MCF 10A (cell line): ENCODE results near the gene CD320. TPM values are rescaled to one million over a fixed set of nuclear protein-coding genes. Genes with fewer than 3 reads are reported as not detected.

Source experiments
- BruUV-seq: library from RNA; stranded (reverse); fragments of 400-500 nt; replicated peaks from 2 replicates; lab custom pipeline; 2021; lab: Mats Ljungman, UMichigan
- CTCF ChIA-PET: fragments of 300-600 bp; sonication (Branson Sonifier 250); formaldehyde crosslinking; extraction: SDS; loops from one replicate; lab custom pipeline; 2021; ENCODE audit warnings: antibody characterized with exemption, inconsistent platforms; lab: Yijun Ruan, JAX
- POLR2A ChIA-PET: fragments of 300-600, 350-650 bp; sonication (Branson Sonifier 250); formaldehyde crosslinking; extraction: SDS; loops from one replicate; lab custom pipeline; 2020; ENCODE audit warnings: antibody characterized with exemption, inconsistent platforms; lab: Yijun Ruan, JAX
- DNase-seq: peaks from one replicate; pipeline ENCODE4 v3.0.0-alpha.2; 2018; ENCODE audit not compliant: unreplicated experiment
- H3K27ac Mint-ChIP-seq: one replicate; pipeline ENCODE4 v1.8.0; 2022; ENCODE audit warnings: mild to moderate bottlenecking, low read depth, mixed read lengths; ENCODE audit not compliant: unreplicated experiment
- H3K27me3 Mint-ChIP-seq: one replicate; pipeline ENCODE4 v1.8.0; 2022; ENCODE audit warnings: mixed read lengths; ENCODE audit not compliant: insufficient read depth, unreplicated experiment
- H3K36me3 Mint-ChIP-seq: one replicate; pipeline ENCODE4 v1.8.0; 2022; ENCODE audit warnings: mild to moderate bottlenecking, moderate library complexity, mixed read lengths; ENCODE audit not compliant: insufficient read depth, unreplicated experiment
- H3K4me1 Mint-ChIP-seq: one replicate; pipeline ENCODE4 v1.8.0; 2022; ENCODE audit warnings: mixed read lengths; ENCODE audit not compliant: insufficient read depth, unreplicated experiment
- H3K4me3 Mint-ChIP-seq: one replicate; pipeline ENCODE4 v1.8.0; 2022; ENCODE audit warnings: mild to moderate bottlenecking, moderate library complexity, mixed read lengths; ENCODE audit not compliant: unreplicated experiment
- H3K9me3 Mint-ChIP-seq: one replicate; pipeline ENCODE4 v1.8.0; 2022; ENCODE audit warnings: mixed read lengths; ENCODE audit not compliant: unreplicated experiment
- intact Hi-C: fragments of 100-400 bp; cut with micrococcal nuclease; formaldehyde crosslinking; loops from 2 replicates; pipeline ENCODE4 v1.14.1; 2022
- total RNA-seq: library from RNA; stranded (reverse); gene quantifications from 2 replicates; pipeline ENCODE4 v1.2.3, GENCODE V29; 2022
- TF ChIP-seq, protein P1 (sequence below): fragments of 200-600 bp; IDR thresholded peaks from one replicate; pipeline ENCODE4 v1.8.0; 2022; ENCODE audit warnings: antibody characterized with exemption, mild to moderate bottlenecking; ENCODE audit not compliant: unreplicated experiment

The CD320 gene
- total RNA-seq, 1 experiment from 2014 or later = 68.8 TPM

DNA sequence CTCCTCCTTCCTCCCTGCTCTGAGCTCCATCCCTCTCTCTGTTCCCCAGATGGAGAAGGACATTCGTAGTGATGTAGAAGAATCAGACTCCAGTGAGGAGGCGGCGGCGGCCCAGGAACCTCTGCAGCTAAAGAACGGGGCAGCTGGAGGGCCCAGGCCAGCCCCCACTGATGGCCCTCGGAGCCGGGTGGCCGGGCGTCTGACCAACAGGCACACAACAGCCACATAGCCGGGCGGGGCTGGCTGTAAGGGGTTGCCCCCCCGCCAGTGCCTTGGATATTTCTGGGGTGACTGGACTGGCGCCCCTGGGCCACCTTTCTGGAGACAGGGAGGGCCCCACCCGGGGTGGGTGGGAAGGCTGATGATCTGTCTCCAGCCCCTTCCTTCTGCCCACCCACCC is 46.3 kb downstream of the CD320 start:
- no peak overlapping the region for H3K4me3 Mint-ChIP-seq
- POLR2A ChIA-PET = no interaction called here
- intact Hi-C loops = loop anchor here (10.0 kb wide), 1 partner anchor 813 kb away; no protein-coding TSS in a partner anchor
- H3K9me3 Mint-ChIP-seq = no peaks in the 10 kb centered on the region
- TF ChIP-seq, protein P1, sequence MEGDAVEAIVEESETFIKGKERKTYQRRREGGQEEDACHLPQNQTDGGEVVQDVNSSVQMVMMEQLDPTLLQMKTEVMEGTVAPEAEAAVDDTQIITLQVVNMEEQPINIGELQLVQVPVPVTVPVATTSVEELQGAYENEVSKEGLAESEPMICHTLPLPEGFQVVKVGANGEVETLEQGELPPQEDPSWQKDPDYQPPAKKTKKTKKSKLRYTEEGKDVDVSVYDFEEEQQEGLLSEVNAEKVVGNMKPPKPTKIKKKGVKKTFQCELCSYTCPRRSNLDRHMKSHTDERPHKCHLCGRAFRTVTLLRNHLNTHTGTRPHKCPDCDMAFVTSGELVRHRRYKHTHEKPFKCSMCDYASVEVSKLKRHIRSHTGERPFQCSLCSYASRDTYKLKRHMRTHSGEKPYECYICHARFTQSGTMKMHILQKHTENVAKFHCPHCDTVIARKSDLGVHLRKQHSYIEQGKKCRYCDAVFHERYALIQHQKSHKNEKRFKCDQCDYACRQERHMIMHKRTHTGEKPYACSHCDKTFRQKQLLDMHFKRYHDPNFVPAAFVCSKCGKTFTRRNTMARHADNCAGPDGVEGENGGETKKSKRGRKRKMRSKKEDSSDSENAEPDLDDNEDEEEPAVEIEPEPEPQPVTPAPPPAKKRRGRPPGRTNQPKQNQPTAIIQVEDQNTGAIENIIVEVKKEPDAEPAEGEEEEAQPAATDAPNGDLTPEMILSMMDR = no peak
- CTCF ChIA-PET = interaction anchor here (0.6 to 0.9 kb wide), 2 partner anchors 8 to 10 kb away, joined by 3 to 4 read pairs; no protein-coding TSS in a partner anchor
- H3K4me1 Mint-ChIP-seq = no peaks in the 10 kb centered on the region
- no TSS peak for BruUV-seq
- no peak for DNase-seq
- no peak overlapping the region for H3K27ac Mint-ChIP-seq
- H3K27me3 Mint-ChIP-seq = no peaks in the 10 kb centered on the region
- no peaks in the 10 kb centered on the region for H3K36me3 Mint-ChIP-seq

DNA sequence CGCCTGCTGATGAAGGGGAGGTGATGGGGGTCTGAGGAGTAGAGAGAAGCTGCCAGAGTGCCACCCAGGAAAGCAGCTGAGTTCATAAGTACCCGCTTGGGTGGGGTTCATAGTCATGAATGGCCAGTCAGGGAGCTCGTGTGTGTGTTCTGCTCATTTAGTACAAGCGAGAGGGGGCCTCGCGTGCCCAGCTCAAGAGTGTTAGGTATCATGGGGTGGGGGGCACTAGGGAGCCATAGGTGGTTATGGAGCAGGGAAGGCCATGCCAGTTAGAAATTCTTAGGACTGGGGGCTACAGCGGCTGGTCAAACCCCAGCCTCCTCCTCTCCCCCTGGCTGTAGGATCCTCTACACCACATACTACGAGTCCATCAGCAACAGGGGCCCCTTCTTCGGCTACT is 46.8 kb downstream of the CD320 start:
- POLR2A ChIA-PET = no interaction called here
- CTCF ChIA-PET = interaction anchor here (0.7 to 0.9 kb wide), 3 partner anchors 10 to 322 kb away, joined by 3 to 4 read pairs (median 3); no protein-coding TSS in a partner anchor
- H3K9me3 Mint-ChIP-seq = no peaks in the 10 kb centered on the region
- no peak overlapping the region for H3K4me3 Mint-ChIP-seq
- TF ChIP-seq, protein P1 = no peak
- H3K27me3 Mint-ChIP-seq = no peaks in the 10 kb centered on the region
- no peak for DNase-seq
- BruUV-seq = no TSS peak
- intact Hi-C loops = loop anchor here (10.0 kb wide), 1 partner anchor 813 kb away; no protein-coding TSS in a partner anchor
- H3K4me1 Mint-ChIP-seq = no peaks in the 10 kb centered on the region
- H3K36me3 Mint-ChIP-seq = no peaks in the 10 kb centered on the region
- no peak overlapping the region for H3K27ac Mint-ChIP-seq

DNA sequence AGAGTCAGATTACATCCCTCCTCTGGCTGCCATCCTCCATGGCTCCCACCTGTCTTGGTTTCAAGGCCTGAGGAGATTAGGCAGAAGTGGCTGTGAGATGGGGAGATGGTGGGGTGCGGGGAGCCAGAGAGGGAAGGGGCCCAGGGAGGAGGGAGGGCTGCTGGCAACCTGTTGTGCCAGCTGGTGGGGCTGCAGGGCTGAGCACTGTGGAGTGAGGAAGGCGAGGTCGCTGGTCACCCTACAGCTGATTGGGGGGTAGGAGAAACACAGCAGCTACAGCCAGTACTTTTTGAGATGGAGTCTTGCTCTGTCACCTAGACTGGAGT is 48.3 kb downstream of the CD320 start:
- TF ChIP-seq, protein P1 = no peak
- no peaks in the 10 kb centered on the region for H3K27me3 Mint-ChIP-seq
- no peaks in the 10 kb centered on the region for H3K36me3 Mint-ChIP-seq
- CTCF ChIA-PET = interaction anchor here (0.6 to 1.5 kb wide), 3 partner anchors 10 to 316 kb away, joined by 3 to 7 read pairs (median 6); no protein-coding TSS in a partner anchor
- H3K4me3 Mint-ChIP-seq = no peak overlapping the region
- intact Hi-C loops = loop anchor here (10.0 kb wide), 2 partner anchors 815 to 1155 kb away; no protein-coding TSS in a partner anchor
- POLR2A ChIA-PET = no interaction called here
- no peak overlapping the region for H3K27ac Mint-ChIP-seq
- DNase-seq = no peak
- no TSS peak for BruUV-seq
- H3K9me3 Mint-ChIP-seq = no peaks in the 10 kb centered on the region
- H3K4me1 Mint-ChIP-seq = no peaks in the 10 kb centered on the region

DNA sequence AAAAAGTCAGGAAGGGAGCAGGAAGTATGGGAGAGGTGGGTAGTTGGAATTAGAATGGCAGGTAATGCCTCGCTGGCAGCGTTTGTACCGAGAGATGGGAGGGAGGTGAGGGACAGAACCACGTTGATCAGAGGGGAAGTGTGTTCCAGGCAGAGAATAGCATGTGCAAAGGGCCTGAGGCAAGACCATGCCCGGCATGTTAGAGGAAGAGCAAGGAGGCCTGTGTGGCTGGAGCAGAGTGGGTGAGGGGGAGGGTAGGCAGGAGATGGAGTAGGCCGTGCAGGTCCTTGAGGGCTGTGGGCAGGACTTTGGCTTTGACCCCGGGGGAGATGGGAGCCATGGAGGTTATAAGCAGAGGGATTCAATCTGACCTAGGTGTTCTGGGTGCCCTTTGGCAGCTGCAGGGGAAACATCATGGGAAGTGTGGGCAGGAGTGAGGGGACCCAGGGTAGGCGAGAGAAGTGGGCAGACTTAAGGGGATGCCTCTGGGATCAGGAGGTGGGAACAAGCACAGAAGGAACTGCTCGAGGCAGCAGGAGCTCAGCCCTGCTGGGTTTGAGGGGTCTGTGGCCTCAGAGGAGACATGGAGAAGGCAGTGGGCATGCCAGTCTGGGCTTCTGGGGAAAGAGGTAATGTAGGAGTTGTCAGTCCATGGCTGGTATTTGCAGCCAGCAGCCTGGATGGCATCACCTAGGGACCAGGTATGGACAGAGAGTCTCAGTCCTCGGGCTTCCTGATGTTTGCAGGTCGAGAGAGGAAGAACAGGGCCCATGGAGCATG is 48.8 kb downstream of the CD320 start:
- DNase-seq = no peak
- Mint-ChIP-seq H3K27ac (no peak overlapping the region), H3K9me3 (no peaks in the 10 kb centered on the region), H3K4me1 (no peaks in the 10 kb centered on the region), H3K36me3 (no peaks in the 10 kb centered on the region), H3K27me3 (no peaks in the 10 kb centered on the region), H3K4me3 (no peak overlapping the region)
- intact Hi-C loops = loop anchor here (10.0 kb wide), 1 partner anchor 1155 kb away; no protein-coding TSS in a partner anchor
- TF ChIP-seq, protein P1 = no peak
- CTCF ChIA-PET = interaction anchor here (0.6 to 1.5 kb wide), 4 partner anchors 9 to 315 kb away, joined by 3 to 7 read pairs (median 4); no protein-coding TSS in a partner anchor
- POLR2A ChIA-PET = interaction anchor here (0.7 kb wide), 1 partner anchor 339 kb away, joined by 3 read pairs; the partner anchor contains the start of gene SNAPC2
- no TSS peak for BruUV-seq
